HG02870 (cell line): ENCODE data around the gene FAM221A.
"Not testable (repeated sequence)": the region's sequence is repeated elsewhere in the genome, so short reads cannot be mapped to it uniquely, and the experiment has no call there.

Experiments
- ATAC-seq: cut with Tn5 transposase; IDR thresholded peaks from one replicate; pipeline ENCODE4 v1.9.1; 2021; ENCODE audit warnings: mild to moderate bottlenecking, moderate library complexity; ENCODE audit not compliant: unreplicated experiment

FAM221A gene

DNA sequence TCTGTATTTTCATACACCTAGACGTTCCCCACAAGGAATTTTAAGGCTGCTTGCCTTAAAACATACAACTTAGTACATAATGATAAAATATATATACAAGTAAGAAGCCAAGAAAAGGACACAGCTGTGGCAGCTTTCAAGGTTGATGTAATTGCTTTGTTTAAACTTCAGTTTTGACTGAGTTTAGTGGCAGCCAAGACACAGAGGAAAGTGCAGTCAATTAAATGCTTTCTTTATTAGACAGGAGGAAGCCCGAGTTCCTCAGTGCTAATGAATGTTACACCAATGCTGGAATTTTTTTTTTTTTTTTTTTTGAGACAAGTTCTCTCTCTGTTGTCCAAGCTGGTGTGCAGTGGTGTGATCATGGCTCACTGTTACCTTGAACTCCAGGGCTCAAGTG lies 18.8 kb downstream of the FAM221A start:
- ATAC-seq: no peak

- no peak for ATAC-seq
Observed at GRCh38 chr7:23700046-23700445, 20.0 kb downstream of the FAM221A start.

GRCh38 chr7:23709081-23709750 lies 29.2 kb downstream of the FAM221A start:
- ATAC-seq: no peak

DNA sequence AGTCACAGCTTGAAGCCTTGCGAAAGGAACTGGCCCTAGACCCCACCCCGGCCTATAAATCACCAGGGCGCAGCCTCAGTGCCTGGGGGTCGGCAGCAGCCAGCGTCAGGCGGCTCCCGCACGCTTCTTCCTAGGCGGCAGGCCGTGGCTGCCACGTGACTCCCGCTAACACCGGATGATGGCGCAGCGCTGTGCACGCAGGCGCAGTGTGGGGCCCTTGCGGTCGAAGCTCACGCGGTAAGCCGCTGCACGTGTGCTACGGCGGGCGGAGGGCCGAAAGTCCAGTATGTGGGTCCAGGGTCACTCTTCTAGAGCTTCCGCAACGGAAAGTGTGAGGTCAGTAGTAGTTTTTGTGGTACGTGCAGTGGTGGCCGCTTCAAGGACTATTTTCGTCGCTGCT lies 30.0 kb downstream of the FAM221A start, which contains the start of gene STK31:
Gene STK31 (plus strand): TSS at position 220 of the 400 bp plus-strand sequence. CDS start 67 bp downstream, at position 287.
- ATAC-seq: no peak

DNA sequence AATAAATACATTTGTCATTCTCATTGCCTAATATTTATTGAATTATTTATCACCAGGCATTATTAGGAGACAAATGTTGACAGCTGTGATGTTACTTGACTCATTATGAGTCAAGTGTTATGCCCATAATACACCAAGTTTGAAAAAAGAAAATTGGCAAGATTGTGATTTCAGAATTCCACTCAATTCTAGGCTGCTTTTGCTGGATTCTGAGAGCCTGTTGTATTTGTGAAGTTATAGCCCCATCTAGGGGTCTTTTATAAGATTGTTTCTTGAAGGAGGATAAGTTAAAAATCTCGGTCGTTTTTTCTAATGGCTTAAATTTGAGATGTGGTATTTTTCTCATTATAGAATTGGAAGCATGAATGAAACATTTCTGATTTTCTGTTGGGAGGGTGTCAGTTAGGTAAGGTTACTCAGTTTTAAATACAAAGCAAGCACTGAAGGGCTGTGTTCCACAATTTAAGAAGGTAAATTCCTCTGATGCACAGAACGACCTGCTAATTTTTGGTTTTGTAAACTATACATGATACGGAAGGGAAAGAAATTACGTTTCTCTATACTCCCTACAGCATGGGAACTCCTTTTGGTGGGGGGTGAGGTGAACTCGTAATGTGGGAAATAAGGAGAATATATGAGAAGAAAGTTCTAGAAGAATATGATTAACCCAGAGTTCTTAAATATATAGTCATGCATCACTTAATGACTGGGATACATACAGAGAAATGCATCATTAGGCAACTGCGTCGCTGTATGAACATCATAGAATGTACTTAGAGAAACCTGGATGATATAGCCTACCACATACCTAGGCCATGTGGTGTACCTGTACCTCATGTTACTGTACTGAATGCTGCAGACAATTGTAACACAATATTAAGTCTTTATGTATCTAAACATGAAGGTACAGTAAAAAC lies 32.6 kb downstream of the FAM221A start:
- ATAC-seq: no peak

DNA sequence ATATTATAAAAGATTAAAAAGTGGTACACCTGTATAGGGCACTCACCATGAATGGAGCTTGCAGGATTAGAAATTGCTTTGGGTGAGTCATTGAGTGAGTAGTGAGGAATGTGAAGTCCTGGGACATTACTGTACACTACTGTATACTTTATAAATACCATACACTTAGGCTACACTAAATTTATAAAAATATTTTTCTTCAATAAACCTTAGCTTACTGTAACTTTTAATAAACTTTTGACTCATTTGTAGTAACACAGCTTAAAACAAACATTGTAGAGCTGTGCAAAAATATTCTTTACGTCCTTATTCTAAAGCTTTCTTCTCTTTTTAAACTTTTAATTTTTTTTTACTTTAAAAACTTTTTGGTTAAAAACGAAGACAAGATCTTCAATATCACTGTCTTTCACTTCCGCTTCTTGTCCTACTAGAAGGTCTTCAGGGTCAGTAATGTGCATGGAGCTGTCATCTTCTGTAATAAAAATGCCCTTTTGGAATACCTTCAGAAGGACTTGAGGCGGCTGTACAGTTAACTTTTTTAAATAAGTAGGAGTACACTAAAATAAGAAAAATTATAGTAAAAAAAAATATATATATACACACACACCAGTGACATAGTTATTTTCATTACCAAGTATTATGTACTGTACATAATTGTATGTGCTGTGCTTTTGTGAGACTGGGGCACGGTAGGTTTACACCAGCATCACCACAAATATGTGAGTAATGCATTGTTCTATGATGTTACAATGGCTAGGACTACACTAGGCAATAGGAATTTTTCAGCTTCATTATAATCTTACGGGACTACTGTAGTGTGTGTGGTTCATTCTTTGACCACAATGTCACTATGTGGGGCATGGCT lies 33.5 kb downstream of the FAM221A start:
- ATAC-seq: no peak

GRCh38 chr7:23714150-23714464 lies 34.1 kb downstream of the FAM221A start:
- ATAC-seq: no peak

DNA sequence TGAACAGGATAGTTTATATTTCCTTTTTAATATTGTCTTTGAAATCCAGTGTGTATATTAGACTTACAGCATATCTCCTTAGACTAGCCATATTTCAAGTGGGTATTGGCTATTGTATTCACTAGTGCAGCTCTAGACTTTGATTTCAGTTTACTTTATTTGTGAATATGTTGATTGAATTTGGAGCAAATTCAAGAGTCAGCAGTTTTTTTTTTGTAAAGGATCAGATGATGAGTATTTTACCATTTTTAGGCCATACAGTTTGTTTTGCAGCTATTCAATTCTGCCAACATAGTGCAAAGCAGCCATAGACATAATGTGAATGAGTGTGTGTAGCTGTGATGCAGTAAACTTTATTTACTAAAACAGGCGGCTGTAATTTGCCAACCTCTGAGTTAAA lies 34.6 kb downstream of the FAM221A start:
- ATAC-seq: no peak

DNA sequence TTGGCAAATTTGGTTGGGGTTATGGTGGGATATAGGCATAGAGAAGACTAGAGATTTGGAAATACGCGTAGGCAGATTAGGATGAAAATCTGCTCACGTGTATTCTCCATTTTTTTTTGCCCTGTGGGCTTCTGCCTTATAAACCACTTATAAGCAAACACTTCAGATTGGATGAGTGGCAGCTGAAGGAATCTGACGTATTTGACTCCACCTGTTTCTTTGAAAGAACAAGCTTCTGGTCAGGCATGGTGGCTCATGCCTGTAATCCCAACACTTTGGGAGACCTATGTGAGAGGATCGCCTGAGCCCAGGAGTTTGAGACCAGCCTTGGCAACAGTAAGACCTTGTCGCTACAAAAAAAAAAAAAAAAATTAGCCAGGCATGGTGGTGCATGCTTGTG lies 35.1 kb downstream of the FAM221A start:
- no peak for ATAC-seq

GRCh38 chr7:23717788-23718187 lies 37.8 kb downstream of the FAM221A start:
- ATAC-seq: no peak

- no peak for ATAC-seq
Observed at GRCh38 chr7:23721456-23721855, 41.5 kb downstream of the FAM221A start.

DNA sequence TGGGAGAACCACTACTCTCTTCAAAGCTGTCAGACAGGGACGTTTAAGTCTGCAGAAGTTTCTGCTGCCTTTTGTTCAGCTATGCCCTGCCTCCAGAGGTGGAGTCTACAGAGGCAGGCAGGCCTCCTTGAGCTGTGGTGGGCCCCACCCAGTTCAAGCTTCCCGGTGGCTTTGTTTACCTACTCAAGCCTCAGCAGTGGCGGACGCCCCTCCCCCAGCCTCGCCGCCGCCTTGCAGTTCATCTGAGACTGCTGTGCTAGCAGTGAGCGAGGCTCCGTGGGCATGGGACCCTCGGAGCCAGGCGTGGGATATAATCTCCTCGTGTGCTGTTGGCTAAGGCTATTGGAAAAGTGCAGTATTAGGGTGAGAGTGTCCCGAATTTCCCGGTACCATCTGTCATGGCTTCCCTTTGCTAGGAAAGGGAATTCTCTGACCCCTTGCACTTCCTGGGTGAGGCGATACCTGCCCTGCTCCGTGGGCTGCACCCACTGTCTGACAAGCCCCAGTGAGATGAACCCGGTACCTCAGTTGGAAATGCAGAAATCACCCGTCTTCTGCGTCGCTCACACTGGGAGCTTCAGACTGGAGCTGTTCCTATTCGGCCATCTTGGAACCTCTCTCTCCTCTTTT lies 42.7 kb downstream of the FAM221A start:
- not testable (repeated sequence) for ATAC-seq

DNA sequence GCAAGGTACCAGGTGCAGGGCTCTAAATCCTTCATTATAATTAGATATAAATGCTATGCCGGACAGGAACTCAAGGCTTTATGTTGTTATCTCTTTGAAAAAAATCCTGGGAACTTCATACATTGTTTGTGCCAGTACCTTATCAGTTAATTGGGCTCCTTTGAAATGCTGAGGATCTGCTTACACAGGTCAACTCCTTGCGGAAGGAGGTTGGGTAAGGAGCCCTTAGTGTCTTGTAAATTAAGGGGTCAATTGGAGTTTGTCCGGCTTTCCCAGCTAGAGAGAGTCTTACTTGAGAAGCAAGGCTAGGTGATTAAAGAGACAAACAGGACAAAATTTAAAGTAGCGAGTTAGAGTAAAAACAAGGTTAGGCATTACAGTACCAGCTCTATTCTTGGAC lies 44.1 kb downstream of the FAM221A start:
- not testable (repeated sequence) for ATAC-seq

DNA sequence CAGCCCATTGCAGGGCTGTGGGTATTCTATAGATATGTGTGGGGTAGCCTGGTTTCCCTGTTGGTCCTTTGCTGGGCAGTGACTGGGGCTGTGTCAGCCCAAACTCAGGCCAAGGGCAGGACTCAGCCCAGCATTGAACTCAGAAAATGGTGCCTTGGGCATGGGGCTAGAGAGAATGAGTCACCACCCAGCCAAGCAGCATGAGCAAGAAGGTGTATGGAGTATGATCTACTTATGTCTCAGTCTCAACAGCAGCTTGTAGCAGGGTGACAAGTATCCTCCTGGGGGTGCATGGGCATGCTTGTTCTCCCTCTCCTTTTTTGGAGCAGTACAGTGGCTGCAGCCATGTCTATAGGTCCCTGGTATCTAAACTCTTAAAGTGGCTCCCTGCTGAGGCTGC lies 62.1 kb downstream of the FAM221A start:
- no peak for ATAC-seq

- ATAC-seq: no peak
Observed at GRCh38 chr7:23743226-23743625, 63.2 kb downstream of the FAM221A start.

DNA sequence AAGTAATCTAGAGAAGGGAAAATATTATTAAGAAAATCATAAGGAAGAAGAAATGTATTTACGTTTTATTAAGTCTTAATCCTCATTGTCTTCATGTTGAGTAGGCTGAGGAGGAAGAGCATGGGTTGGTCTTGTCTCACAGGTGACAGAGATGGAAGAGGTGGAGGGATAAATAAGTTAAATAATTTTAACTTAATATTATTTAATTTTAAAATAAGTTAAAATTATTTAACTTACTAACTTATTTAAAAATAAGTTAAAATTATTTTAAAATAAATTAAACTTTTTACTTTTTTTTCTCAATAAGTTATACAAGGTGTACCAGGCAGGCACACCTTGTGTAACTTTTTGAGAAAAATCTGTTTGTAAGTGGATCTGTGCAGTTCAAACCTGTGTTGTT lies 66.6 kb downstream of the FAM221A start:
- ATAC-seq: no peak

- no peak for ATAC-seq
Observed at GRCh38 chr7:23751852-23752251, 71.9 kb downstream of the FAM221A start.
